ENCODE results near the gene PTPN4.
"Not testable (repeated sequence)": the region's sequence is repeated elsewhere in the genome, so short reads cannot be mapped to it uniquely, and the experiment has no call there.

Gene PTPN4

GRCh38 chr2:119769645-119770044 lies 9.9 kb downstream of the PTPN4 start:
- DNase-seq = no peak

GRCh38 chr2:119771331-119771730 lies 11.6 kb downstream of the PTPN4 start:
- DNase-seq = no peak

GRCh38 chr2:119772128-119772527 lies 12.4 kb downstream of the PTPN4 start:
- no peak for DNase-seq

- no peak for DNase-seq
Observed at GRCh38 chr2:119772767-119773166, 13.0 kb downstream of the PTPN4 start.

GRCh38 chr2:119774026-119774425 lies 14.3 kb downstream of the PTPN4 start:
- DNase-seq = peak; percentile 32

GRCh38 chr2:119775102-119775501 lies 15.4 kb downstream of the PTPN4 start:
- DNase-seq = no peak

- no peak for DNase-seq
Observed at GRCh38 chr2:119782308-119783027, 22.7 kb downstream of the PTPN4 start.

GRCh38 chr2:119784876-119785275 lies 25.2 kb downstream of the PTPN4 start:
- no peak for DNase-seq

GRCh38 chr2:119786295-119786694 lies 26.6 kb downstream of the PTPN4 start:
- no peak for DNase-seq

- DNase-seq = no peak
Observed at GRCh38 chr2:119788752-119789151, 29.0 kb downstream of the PTPN4 start.

GRCh38 chr2:119790466-119790865 lies 30.7 kb downstream of the PTPN4 start:
- no peak for DNase-seq

- no peak for DNase-seq
Observed at GRCh38 chr2:119792907-119793312, 33.2 kb downstream of the PTPN4 start.

GRCh38 chr2:119794237-119794636 lies 34.5 kb downstream of the PTPN4 start:
- no peak for DNase-seq

- DNase-seq = no peak
Observed at GRCh38 chr2:119795309-119796303, 35.9 kb downstream of the PTPN4 start.

GRCh38 chr2:119800376-119800902 lies 40.7 kb downstream of the PTPN4 start:
- no peak for DNase-seq

GRCh38 chr2:119801040-119801439 lies 41.3 kb downstream of the PTPN4 start:
- no peak for DNase-seq

- not testable (repeated sequence) for DNase-seq
Observed at GRCh38 chr2:119801989-119802388, 42.3 kb downstream of the PTPN4 start.

GRCh38 chr2:119803101-119803500 lies 43.4 kb downstream of the PTPN4 start:
- no peak for DNase-seq

GRCh38 chr2:119804409-119804808 lies 44.7 kb downstream of the PTPN4 start:
- not testable (repeated sequence) for DNase-seq

GRCh38 chr2:119808516-119809147 lies 48.9 kb downstream of the PTPN4 start:
- no peak for DNase-seq

- DNase-seq = no peak
Observed at GRCh38 chr2:119809339-119810048, 49.8 kb downstream of the PTPN4 start.

GRCh38 chr2:119810049-119810630 lies 50.4 kb downstream of the PTPN4 start:
- no peak for DNase-seq

Measured in NCI-H1105 treated with DMSO at 0.1 percent for 48 hours (cell line).